HEK293T (cell line): ENCODE results near the gene SLC13A1.

Source experiments
- BHLHE40 ChIP-seq: fragments of 450-650 bp; IDR thresholded peaks from 2 replicates; pipeline ENCODE4 v1.6.1; 2016; ENCODE audit warnings: mild to moderate bottlenecking, moderate library complexity, borderline replicate concordance
- FOXA1 ChIP-seq: fragments of 450-650 bp; IDR thresholded peaks from 2 replicates; pipeline ENCODE4 v1.6.1; 2016; ENCODE audit warnings: mild to moderate bottlenecking
- HDGF ChIP-seq: fragments of 450-650 bp; IDR thresholded peaks from 2 replicates; pipeline ENCODE4 v1.6.1; 2017; ENCODE audit warnings: antibody characterized with exemption, borderline replicate concordance
- TARDBP ChIP-seq: fragments of 450-650 bp; IDR thresholded peaks from 2 replicates; pipeline ENCODE4 v1.6.1; 2016

- TF ChIP-seq TARDBP (no peak), FOXA1 (no peak), HDGF (no peak), BHLHE40 (no peak)
Measured at GRCh38 chr7:123067814-123068213, 132.0 kb downstream of the SLC13A1 start.
